ENCODE data around the gene GNL3.

Gene GNL3

DNA sequence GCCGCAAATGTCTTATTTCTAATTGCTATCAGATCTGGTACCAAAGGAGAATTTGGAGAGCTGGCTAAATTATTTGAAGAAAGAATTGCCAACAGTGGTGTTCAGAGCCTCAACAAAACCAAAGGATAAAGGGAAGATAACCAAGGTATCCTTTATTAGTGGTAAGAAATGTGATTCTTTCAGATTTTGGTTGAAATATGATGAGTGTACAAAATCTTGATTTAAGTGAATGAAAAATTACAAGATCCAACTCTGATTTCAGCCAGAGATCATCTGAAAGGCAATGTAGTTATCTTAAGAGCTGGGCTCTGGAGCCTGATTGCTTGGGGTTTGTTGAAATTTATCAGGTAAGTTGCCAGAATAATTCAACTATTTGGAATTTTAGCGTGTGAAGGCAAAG, 4.7 kb downstream of the GNL3 start:
- no peak for DNase-seq

- DNase-seq = no peak
Measured at GRCh38 chr3:52693071-52693470, 7.2 kb downstream of the GNL3 start.

DNA sequence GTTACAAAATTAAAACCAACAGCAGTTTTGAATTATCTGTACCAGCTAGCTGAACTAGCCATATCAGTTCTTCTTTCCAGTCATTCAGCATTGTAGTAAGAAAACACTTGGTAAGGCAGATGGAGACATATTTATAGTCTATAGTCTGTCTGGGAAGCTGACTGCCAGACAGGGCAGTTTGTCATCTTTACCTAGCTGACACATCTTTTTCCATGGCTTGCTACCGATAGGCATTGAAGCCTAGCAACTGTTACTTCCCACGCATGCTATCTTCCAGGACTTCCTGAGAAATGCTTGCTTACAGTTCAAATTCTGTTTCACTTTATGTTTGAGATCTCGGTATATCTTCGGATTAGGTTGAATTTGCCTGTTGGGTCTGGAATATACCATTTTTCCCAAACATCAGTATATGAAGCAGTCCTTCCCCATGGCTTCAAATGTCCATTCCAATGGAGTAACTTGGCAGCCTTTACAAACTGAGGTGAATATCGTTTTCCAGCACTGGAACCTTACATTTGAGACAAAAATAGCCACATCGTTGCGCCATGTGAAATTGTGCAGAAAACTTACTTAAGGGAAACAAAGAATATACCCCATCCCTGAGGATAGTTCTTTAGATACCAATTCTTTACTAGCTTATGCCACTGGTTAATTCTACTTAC, 8.8 kb downstream of the GNL3 start:
- no peak for DNase-seq

- no peak for DNase-seq
Measured at GRCh38 chr3:52695798-52696671, 10.2 kb downstream of the GNL3 start.

- no peak for DNase-seq
Measured at GRCh38 chr3:52696830-52697631, 11.2 kb downstream of the GNL3 start.

GRCh38 chr3:52697632-52697965, 11.8 kb downstream of the GNL3 start:
- no peak for DNase-seq

DNA sequence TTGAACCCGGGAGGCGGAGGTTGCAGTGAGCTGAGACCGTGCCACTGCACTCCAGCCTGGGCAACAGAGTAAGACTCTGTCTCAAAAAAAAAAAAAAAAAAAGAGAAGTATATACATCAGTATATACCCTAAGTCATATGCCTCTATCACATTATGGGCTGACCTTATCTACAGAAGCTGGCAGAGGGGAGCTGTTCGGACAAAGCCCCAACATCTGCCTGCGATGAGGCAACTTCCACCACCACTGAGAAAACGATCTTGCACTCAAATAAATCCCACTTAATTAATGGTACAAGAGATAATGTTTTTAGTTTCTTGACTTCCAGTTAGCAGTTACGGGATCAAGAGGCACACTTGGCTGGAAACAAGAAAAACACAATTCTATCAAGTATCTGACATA, 17.5 kb downstream of the GNL3 start:
- DNase-seq = no peak

DNA sequence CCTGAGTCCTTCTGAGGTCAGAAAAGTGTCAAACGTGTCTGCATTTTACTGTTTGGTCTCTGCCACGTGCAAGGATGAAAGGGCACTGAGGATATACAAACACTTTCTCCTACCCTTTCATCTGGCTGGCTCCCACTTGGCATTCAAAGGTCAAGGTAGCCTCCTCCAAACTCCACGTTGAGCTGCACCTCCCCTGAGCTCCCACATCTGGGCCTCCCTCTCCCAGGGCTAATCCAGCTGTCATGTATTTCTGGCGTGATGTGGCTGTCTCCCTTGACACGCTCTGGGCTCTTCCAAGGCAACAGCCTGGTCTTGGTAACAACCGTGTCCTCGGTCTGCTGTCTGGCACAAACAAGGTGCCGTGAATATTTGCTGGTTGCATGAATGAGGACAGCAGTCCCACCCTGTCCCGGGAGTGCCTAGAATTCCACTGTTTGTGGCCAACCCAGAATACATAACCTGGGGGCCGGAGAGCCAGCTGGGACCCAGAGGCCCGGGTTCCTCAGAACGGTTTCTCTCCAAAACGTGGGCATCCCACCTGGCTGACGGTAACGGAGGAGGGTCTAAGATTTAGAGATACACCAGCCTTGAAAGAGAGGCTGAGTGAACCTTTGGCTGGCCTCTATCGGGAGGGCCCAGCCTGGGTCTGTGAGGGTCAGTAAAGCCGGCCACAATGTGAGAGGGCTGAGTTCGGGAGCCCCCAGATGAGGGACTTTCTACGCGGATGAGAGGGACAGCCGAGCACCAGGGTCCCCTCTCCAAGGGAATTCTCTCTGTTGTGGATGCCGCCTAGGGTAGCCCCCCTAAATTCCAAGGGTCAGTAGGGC, 19.0 kb downstream of the GNL3 start:
- DNase-seq = no peak

DNA sequence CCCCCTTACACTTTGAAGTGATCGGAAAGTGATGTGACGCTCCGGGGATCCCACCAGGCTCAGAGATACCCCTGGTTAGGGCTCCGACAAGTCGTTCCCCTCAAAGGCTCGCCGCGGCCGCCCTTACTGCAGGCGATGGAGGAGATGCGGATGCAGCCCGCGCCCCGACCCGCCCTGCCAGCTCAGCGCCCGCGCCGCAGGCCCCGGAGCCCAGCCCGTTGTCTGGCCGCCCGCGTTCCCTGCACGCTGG, 19.5 kb downstream of the GNL3 start:
- DNase-seq = no peak

DNA sequence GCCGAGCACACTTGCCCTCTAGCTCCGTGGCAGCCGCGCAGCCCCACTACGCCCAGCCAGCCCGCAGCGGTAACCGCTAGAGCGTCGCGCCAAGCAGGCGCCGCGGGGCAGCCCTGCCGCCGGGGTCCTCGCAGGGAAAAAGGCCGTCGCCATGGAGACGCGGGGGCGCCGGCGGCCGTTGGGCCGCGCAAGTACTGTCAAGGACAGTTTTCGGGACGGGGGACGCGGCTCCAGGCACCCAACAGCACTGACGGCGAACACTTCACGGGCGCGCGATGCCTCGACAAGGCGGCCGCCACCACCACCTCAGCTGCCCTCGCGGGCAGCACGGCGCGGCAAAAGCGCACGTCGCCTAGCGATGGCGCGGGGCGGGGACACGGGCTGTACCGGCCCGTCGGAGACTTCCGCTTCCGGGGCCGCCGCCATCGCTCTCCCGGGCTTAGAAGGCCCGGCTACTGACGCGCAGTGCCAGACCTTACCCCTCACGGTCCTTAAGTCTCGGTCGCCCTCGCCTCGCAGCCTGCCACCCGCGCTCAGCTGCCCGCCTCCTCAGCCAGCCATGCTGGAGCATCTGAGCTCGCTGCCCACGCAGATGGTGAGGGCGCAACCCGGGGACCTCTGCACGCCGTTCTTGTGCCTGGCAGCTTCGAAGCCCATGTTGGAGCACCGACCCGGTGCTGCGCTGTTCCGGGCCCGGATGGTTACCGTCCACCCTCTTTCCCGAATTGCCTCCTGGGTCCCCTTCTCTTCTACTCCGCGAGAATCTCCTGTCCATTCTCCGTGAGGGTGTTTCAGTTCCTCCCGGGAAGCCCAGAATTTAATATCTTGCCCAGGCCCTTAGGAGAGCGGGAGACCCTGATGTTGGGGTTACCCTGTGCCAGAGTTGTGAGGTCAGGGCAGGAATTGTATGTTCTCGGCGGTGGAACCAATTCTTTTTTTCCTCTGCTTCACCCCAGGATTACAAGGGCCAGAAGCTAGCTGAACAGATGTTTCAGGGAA, 20.2 kb downstream of the GNL3 start, which contains the start of the genes GLT8D1 and SPCS1:
GLT8D1 (minus strand) TSS at position 104 of the 999 bp plus-strand sequence. CDS start 5,331 bp downstream, outside the sequence.
SPCS1 (plus strand) TSS at position 419 of the 999 bp plus-strand sequence; CDS start at position 560, 141 bp downstream.
- DNase-seq = peak; percentile 11

DNA sequence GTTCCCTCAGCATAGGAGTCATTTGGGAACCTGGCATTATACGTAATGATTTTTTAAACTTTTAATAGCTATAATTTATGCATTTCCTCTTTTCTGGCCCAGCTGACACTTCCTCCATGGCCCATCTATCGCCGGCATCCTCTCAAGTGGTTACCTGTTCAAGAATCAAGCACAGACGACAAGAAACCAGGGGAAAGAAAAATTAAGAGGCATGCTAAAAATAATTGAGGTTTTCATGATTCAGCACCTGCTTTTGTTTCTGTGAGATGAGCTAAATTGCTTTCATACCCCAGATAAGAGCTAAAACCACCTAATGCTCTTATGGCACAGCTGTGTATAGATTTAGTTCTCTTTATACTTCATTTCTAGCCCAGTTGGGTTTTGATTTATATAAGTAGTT, 21.8 kb downstream of the GNL3 start:
- DNase-seq = no peak

- DNase-seq = no peak
Measured at GRCh38 chr3:52710512-52710911, 24.7 kb downstream of the GNL3 start.

DNA sequence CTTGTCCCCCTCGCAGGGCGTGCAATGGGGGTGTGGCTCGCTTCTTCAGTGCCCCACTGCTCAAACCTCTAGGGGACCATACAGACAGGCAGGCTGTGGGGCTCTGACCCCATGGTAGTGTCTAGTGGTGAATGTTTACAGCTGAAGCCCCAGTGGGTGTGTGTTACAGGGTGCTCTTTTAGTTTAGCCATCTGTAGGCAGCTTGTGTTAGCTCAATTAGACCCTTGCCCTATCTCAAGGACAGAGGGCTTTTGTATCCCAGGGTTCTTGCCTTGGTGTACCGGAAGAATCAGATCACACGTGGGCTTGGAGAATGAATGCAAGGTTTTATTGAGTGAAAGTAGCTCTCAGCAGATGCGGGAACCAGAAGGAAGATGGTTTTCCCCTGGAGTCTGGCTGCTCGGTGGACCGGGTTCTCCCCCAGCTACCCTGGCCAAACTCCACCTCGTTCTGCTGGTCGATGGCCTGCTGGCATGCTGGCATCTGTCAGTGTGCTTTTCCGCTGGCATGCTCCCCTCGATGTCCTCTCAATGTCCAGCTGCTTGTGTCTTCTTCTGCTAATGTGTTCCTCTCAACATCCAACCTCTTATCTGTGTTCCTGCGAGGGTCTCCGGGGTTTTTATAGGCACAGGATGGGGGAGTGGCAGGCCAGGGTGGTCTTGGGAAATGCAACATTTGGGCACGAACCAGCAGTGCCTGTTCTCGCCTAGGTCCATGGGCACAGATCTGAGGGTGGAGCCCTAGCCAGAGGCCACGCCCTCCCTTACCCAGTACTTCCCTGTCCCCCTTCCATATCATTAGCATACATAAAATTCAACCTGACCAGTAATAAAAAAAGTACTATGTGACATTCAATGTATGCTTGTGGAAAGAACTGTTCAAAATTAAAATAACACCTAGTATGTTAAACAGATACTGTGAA, 26.7 kb downstream of the GNL3 start:
- DNase-seq = no peak

- no peak for DNase-seq
Measured at GRCh38 chr3:52714335-52715302, 28.8 kb downstream of the GNL3 start.

GRCh38 chr3:52715714-52716305, 30.0 kb downstream of the GNL3 start:
- no peak for DNase-seq

GRCh38 chr3:52719618-52720017, 33.8 kb downstream of the GNL3 start:
- no peak for DNase-seq

DNA sequence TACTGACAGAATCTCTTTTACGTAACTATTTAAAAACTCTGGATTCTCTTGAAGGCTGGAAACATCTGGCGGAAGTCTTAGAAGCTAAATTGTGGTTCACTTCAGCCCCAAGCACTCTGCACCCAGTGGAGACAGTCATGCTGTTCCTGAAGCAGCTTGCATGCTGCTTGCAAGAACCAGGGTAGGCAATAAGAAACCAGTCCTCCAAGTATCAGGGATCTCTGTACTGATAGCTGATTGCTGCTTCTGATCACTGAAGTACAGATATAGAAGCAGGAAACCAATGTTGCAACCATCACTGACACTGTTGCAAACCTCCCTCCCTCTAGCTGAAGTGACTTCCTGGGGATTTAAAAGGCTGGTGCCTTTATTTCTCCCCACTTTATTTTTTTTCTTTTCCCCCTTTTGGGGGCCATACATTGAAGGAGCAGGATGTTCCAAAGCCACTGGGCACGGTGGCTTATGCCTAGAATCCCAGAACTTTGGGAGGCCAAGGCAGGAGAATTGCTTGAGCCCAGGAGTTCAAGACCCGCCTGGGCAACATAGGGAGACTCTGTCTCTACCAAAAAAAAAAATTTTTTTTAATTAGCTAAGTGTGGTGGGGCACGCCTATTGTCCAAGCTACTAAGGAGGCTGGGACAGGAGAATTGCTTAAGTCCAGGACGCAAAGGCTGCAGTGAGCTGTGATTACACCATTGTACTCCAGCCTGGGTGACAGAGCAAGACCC, 35.3 kb downstream of the GNL3 start:
- DNase-seq = no peak

- DNase-seq = no peak
Measured at GRCh38 chr3:52721730-52722008, 35.8 kb downstream of the GNL3 start.

Data from NCI-H1417 treated with DMSO at 0.1 percent for 48 hours (cell line).